Measurements from ENCODE around the gene LACTBL1.

- TF ChIP-seq, protein P1, sequence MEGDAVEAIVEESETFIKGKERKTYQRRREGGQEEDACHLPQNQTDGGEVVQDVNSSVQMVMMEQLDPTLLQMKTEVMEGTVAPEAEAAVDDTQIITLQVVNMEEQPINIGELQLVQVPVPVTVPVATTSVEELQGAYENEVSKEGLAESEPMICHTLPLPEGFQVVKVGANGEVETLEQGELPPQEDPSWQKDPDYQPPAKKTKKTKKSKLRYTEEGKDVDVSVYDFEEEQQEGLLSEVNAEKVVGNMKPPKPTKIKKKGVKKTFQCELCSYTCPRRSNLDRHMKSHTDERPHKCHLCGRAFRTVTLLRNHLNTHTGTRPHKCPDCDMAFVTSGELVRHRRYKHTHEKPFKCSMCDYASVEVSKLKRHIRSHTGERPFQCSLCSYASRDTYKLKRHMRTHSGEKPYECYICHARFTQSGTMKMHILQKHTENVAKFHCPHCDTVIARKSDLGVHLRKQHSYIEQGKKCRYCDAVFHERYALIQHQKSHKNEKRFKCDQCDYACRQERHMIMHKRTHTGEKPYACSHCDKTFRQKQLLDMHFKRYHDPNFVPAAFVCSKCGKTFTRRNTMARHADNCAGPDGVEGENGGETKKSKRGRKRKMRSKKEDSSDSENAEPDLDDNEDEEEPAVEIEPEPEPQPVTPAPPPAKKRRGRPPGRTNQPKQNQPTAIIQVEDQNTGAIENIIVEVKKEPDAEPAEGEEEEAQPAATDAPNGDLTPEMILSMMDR (IDR thresholded peaks at IDR 0.05; ENCODE audit: insufficient read depth, low read length, poor library complexity, severe bottlenecking): no peak
- TF ChIP-seq EZH2phosphoT487 (conservative IDR thresholded peaks at IDR 0.05; ENCODE audit: low read length): no peak
Measured at GRCh38 chr1:22913421-22914141, 59.1 kb downstream of the LACTBL1 start.

Measured in SU-DHL-6 (cell line).